Measurements from ENCODE around the gene KLK1.
"Not testable (repeated sequence)": the region's sequence is repeated elsewhere in the genome, so short reads cannot be mapped to it uniquely, and the experiment has no call there.

Gene KLK1

DNA sequence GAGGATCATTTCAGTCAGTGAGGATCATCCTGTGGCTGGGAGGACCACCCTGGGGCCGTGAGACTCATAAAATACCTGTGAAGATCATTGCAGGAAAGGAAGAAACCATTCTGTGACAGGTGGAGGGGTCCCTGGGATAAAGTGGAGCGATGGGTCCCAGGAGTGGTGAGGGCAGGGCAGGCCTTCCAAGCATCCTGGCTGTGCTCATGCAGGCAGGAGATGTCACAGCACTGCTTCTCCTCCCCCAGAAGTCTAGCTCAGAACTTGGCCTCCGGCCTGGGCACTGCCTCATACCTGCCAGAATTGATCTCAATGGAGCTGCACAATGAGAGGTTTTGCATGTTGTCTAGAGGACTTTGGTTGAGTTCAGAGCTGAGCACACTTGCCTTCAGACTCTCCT lies 11.1 kb downstream of the KLK1 start:
- no peak for DNase-seq

DNA sequence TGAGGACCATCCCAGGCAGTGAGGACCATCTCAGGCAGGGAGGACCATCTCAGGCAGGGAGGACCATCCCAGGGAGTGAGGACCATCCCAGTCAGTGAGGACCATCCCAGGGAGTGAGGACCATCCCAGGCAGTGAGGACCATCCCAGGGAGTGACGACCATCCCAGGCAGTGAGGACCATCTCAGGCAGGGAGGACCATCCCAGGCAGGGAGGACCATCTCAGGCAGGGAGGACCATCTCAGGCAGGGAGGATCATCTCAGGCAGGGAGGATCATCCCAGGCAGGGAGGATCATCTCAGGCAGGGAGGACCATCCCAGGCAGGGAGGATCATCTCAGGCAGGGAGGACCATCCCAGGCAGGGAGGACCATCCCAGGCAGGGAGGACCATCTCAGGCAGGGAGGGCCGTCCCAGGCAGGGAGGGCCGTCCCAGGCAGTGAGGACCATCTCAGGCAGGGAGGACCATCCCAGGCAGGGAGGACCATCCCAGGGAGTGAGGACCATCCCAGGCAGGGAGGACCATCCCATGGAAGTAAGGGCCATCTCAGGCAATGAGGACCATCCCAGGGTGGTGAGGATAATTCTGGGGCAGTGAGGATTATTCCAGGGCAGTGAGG lies 11.9 kb downstream of the KLK1 start:
- not testable (repeated sequence) for DNase-seq

DNA sequence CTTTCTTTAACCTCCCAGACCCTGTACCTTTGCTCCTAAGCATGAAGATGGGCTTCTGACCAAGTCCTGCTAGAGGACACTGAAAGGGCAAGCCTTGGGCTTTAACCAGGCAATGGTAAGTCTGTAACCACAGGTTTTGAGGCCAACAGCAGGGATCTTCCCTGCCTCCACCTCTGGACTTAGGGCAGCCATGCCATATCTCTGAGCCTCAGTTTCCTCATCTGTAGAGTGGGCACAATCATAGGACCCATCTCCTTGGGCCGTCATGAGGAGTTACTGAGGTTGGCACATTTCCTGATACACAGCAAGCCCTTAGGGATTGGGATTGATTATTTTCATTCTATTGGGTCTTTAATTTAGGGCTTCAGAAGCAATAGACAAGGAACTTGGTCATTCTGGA lies 14.7 kb downstream of the KLK1 start:
- DNase-seq: no peak

DNA sequence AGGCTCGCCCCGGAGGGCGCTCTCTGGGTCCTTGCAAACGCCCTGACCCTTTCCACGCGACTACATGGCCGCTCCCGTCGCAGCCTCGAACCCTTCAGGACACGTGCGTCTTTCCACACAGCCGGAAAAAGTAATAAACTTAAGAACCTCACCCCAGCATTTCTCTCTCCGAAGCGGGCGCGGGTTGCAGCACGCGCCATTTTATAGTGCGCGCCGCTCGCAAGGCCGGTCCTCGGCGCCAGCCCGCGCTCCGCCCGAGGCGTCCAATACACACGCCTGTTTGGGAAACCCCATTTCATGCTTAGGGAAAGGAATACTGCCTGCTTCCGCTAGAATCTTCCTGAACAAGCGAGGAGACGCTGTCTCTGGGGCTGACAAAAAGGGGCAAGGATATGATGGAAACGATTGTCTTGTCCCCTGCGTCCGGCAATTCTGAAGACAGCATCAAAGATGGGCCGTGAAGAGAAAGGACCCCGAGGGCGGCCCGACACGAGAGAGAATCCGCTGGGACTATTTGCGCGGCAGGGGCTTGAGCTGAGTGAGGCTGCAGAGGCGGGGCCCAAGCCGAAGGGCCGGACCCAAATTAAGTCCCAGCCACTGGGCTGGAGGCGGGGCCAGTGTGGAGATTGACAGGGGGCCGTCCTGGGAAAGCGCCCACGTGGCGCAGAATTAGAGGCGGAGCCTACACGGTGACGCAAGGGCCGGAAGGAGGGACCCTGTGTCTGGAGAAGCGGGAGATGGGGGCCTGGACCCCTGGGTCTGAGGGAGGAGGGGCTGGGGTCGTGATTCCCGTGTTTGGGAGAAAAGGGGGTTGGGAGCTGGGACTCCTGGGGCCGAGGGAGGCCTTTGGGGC lies 18.9 kb downstream of the KLK1 start:
- peak; percentile 92 for DNase-seq

DNA sequence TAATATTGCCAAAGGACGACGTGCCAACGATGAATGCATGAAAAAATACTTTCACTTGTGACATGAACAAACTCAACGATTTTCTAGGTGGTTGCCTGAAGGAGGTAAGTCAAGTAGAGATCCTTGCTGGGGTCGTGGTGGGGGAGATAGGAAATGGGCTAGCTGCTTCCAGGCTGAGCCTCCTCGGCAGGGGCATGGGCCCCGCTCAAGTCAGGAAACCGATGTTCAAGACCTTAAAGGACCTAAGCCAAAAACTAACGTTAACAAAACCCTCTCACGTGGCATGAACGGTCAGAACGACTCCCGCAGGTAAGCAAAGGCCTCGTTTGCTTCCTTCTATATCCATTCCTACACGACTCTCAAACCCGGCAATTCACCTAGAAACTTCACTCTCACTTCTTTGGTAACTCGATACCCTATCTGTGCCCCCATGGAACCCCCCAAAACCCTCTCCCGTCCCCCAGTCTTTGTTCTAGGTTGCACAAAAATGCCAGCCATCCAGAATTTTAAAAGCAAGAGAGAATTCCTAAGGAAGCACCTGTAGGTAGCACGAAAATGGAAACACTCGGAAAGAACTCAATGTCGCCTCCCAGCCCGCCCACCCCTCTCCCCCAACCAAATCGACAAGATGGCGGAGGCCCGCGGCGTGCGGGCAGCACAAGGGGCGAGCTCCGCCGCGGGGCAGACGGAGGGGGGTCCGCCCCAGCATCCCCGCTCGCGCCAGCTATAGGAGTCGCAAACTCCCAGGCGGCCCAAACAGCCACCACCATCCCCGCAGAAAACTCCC lies 19.8 kb downstream of the KLK1 start:
- peak; percentile 8 for DNase-seq

DNA sequence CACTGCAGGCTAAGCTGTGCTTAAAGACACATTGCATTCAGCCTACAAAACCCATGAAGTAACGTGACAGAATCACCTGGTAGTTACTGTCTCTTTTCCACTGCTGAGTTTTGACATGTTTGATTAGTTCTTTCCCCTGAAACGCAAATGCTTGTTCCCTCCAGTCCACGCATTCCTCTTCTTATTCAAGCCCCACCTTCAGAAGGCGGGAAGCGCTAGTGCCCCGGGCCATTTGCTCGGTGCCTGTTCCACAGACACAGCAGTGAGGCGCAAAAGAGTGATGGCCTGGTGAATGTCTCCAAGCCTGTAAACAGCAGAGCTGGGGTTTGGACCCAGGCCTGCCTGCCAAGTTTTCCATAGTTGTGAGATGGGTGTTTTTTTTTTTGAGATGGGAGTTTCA lies 22.5 kb downstream of the KLK1 start:
- DNase-seq: no peak

DNA sequence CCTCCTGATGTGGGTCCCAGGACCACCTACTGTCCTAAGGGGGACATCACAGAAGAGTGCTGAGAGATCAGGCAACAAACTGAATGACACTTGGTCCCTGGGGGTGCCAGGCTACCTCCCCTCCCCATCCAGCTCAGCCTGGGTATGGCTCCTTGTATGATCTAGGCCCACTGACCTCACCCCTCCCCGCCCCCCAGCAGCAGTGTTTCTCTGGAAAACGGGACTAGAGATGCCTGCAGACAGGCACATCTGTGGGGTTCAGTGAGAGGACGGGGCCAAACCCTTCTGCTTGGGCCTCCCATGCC lies 24.1 kb downstream of the KLK1 start:
- DNase-seq: no peak

DNA sequence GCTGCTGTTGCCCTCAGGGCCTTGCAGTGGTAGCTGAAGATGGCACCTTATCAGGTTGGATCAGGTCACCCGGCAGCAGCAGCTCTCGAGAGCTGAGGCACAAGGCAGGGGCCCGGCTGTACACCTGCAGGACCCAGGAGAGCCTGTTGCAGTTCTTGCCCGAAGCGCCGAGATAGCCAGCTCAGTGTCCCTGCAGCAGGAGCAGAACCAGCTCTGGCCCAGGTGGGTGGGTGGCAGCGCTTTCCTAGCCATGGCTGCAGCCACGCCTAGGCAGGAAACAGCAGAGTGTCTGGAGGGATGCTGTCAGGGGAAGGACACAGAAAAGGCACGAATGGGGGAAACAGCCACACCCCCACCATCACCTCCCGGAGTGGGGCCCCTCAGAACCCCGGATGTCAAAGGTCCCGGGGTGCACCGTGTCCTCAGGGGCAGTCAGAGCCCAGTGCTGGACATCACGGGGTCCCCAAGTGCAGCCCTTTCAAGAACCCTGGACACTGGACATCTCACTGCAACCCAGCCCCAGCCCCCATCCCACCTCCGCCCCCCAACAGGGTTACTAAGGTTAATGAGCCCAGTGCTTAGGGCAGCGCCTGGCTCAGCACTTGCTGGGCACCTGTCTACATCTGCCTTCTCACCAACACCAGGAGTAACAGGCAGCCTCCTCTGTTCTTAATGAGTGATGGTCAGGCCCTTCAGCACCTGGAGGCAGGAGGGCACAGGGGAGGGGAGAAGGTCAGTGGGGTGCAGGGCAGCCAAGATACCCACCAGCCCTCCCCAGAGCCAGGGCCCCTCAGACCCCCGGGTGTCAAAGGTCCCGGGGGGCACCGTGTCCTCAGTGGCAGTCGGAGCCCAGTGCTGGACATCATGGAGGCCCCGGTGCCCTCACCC lies 24.7 kb downstream of the KLK1 start:
- no peak for DNase-seq

DNA sequence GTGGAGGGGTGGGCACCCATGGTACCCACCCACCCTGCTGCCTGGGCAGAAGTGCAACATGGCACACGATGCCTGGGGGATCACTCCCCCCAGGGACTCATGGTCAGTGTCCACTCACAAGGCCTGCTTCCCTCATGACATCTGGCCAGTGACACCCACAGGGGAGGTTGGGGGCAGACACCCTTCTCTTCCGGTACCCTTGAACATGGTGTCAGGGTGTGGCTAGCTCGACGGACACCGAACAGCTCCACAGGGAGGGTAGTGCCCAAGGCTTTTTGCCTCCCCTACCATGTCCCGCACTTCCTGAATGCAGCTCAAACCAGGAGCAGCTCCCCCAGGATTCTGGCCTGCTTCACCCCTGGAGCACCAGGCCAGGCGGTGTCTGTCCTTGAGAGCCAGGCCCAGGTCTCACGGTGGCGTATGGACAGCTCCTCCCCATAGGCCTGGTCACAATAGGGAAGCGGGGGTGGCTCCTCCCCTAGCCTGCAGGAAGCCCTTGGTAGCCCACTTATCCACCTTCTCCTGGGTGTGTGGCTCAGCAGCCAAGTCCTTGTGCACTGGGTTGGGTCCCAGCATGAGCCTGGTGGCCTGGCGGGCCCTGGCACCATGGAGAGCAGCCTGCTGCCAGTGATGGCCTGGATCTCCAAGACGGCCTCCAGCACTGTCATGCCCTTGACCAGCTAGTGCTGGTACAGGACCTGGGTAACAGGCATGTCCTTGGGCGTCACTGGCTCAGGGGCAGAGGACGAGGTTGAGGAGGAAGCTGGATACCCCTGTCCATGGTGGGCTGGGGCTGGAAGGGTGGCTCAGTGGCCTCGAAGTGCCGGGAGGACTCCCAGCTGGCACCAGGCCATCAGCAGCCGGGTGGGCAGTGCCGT lies 25.6 kb downstream of the KLK1 start:
- DNase-seq: no peak

DNA sequence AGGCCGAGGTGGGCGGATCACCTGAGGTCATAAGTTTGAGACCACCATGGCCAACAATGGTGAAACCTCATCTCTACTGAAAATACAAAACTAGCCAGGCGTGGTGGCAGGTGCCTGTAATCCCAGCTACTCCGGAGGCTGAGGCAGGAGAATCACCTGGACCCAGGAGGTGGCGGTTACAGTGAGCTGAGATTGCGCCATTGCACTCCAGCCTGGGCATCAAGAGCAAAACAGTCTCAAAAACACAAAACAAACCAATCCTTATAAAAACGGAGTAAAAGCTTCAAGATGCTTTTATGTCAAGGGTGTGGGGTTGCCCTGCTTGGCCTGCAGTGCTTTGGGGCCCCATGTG lies 26.2 kb downstream of the KLK1 start:
- DNase-seq: no peak

DNA sequence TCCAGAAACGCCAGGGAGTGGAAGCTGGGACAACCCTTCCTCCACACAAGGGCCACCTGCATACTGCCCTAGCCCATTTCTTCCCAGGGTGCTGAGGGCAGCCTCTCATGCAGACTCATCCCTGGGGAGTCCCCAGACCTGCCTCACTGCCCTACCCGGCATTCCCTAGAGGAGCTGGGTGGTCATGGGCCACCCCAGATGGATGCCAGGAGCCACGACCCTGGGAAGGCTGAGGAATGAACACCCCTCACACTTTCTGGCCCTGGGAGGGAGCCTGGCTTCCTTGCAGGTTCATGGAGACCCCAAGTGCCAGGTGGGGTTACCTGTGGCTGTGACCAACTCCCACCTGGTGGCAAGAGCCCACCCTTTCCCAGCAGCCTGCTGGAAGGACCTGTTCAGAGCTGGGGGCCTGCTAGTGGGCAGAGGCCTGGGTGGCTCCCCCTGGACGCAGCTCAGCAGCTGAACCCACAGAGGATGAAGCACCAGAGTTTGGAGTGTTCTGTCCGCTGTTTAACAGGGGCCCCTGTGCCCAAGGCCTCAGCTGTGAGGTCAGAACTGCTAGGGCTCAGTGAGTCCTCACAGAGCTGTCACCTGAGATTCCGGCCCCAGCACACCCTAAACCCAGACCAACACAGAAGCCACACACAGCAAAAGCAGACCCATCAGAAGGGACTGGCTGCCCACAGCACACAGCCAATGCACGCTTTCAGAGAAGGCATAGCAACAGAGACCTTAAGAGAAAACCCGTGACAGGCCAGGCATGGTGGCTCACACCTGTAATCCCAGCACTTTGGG lies 26.8 kb downstream of the KLK1 start:
- no peak for DNase-seq

DNA sequence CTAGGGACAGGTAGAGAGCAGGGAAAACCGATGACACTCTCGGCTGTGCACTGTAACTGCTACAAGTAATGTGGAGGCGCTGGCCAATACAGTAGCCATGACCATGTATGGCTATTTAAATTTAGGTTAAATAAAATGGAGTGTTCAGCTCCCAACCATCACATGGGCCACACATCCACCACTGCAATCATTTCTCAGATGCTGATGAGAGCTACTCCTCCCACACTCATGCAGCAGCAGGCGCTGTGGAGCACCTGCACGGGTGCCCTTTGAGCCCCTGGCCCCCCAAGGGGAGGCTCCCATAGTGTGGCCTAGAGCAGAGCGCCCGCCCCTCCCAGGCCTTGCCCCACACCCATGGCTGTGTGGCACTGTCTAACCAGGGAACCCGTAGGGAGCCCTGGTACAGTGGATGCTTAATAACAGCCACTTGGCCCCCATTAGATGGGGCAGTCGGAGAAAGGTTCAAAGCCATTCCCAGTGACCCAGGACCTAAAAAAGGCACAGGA lies 27.4 kb downstream of the KLK1 start:
- DNase-seq: no peak

DNA sequence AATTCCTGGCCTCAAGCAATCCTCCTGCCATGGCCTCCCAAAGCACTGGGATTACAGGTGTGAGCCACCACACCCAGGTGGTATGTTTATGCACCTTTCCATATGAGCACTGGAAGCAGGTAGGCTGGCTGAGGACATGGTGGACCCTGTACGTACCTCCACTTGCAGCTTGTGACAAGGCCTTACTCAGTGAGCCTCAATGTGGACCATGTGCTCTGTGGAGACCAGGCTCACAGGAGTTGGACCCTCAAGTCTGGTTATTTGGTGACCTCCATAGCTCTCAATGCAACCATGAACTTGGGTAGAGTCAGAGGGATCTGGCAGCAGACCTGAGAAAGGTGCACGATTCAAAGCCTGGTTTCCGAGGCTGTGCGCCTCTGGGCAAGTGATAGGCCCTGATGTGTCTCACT lies 27.9 kb downstream of the KLK1 start:
- DNase-seq: no peak

DNA sequence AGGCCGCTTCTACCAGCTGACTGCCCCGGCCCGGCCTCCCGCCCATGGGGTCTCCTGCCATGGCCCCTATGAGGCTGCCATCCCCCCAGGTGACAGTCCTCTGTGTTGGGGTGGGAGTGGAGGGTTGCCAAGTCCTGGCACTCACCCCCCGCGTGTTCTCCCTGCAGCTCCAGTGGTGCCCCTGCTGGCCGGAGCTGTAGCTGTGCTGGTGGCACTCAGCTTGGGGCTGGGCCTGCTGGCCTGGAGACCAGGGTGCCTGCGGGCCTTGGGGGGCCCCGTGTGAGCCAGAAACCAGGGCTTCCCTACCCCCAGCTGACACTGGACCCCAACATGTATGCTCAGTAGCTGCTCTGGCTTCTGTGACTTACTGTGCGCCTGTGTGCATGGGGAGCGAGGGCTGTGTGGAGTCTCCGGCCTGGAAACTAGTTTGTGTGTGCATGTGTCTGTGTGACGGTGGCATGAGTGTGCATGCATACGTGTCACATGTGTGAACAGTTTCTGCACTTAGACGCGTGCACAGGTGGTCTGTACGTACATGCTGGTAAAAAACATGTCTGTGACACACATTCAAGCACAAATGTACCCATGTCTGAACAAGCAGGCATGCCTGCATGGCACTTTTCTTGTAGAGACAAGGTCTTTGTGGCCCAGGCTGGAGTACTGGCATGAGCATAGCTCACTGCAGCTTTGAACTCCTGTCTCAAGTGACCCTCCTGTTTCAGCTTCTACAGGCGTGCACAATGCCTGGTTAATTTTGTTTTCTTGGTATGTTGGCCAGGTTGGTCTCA lies 28.5 kb downstream of the KLK1 start:
- no peak for DNase-seq

DNA sequence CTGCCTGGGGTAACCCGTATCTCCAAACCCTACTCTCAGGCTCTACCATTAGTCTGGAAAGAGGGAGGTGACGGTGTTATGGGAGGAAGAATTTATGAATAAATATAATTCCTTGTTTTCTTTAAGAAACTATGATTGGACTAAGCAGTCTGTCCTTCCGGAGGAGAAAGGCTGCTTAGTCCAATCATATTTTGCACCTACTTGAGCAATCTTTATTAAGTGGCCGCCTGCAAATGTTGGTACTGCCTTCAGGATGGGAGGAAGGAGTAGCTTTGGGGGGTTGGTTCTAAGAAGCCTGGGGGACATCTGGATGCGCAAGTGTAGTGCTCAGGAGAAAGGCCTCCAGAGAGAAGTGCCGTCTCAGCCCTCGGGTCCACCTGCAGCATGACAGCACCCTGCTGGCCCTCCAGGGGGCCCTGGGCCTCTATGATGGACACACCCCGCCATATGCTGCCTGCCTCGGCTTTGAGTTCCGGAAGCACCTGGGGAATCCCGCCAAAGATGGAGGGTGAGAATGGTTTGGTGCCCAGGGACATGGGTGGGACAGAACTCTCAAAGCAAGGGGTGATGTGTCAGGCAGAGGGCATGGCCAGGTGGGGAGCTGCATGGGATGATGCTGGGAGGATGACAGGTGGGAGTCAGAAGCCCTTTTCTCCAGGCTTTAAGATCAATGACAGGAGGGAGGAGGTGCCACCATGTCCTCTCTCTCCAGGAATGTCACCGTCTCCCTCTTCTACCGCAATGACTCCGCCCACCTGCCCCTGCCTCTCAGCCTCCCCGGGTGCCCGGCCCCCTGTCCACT lies 29.3 kb downstream of the KLK1 start:
- no peak for DNase-seq

DNA sequence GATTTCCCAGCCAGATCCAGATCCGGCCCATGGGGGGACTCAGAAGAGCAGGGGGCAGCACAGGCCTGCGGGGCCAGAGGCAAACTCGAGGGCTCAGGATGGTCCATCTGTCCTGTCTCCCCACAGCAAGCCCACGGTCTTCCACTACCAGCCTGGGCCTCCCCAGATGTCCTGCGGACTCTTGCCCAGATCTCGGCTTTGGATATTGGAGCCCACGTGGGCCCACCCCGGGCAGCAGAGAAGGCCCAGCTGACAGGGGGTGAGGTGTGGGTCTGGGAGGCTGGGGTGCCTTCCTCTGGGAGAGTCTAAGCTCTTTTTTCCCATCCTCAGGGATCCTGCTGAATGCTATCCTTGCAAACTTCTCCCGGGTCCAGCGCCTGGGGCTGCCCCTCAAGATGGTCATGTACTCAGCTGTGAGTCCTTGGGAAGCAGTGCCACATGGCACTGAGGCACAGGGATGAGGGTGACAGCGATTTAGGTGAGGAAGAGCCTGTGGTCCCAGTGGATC lies 30.0 kb downstream of the KLK1 start:
- DNase-seq: no peak

DNA sequence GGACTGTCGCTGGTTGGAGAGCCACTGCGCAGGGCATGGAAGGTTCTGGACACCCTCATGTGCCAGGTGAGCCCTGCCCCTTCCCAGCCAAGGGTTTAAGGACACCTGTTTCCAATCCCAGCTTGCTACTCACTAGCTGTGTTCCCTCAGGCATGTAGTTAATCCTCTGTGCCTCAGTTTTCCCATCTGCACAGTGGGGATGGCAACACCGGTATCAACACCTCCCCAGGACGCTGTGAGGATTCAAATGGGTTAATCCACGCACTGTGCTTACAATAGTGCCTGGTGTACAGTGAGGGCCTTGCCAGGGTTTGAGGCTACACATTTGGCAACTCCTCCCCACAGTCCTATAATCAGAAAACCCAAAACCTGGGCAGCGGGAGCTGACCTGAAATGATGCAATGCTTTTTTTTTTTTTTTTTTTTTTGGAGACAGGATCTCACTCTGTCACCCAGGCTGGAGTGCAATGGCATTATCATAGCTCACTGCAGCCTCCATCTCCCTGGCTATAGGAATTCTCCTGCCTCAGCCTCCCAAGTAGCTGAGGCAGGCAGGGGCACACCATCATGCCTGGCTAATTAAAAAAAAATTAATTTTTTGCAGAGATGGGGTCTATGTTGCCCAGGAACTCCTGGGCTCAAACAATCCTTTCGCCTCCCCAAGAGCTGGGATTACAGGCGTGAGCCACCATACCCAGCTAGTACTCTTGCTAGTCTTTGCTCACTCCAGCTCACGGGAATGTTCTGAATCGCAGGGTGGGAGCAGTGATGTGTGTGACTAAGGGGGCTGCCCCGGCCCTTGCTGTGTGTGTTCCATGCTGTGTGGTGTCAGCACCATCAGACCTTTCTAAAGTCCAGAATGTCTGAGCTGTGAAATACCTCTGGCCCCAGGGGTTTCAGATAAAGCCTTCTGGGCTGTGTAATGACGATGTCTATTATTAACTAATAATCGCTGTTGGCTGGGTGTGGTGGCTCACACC lies 31.0 kb downstream of the KLK1 start:
- no peak for DNase-seq
